ENCODE measurements around the gene FGF8. TPM values are rescaled to one million over a fixed set of nuclear protein-coding genes. Genes with fewer than 3 reads are reported as not detected.

FGF8 gene
- total RNA-seq, 1 donor = not detected

- Histone ChIP-seq H3K27ac (ENCODE audit: low read depth, low read length) (no peak overlapping the region), H2AFZ (ENCODE audit: low read length) (no peak overlapping the region), H3K9me3 (ENCODE audit: low read depth, low read length) (no peaks in the 10 kb centered on the region), H3K36me3 (ENCODE audit: insufficient read depth, low read length) (no peaks in the 10 kb centered on the region), H3K4me3 (ENCODE audit: insufficient read depth, low read length) (no peak overlapping the region), H3K4me2 (ENCODE audit: insufficient read depth, low read length) (no peak overlapping the region), H3K27me3 (ENCODE audit: insufficient read depth, low read length) (peaks cover 48% of the 10 kb centered on the region), H4K20me1 (ENCODE audit: insufficient read depth, low read length) (peaks cover 2% of the 10 kb centered on the region), H3K79me2 (ENCODE audit: insufficient read depth, low read length) (no peaks in the 10 kb centered on the region), H3K4me1 (ENCODE audit: insufficient read depth, low read length) (no peaks in the 10 kb centered on the region)
- DNase-seq (ENCODE audit: insufficient read length, low spot score, missing footprints) = no peak
- no peak for TF ChIP-seq CTCF (IDR thresholded peaks at IDR 0.05; ENCODE audit: extremely low read depth, low read depth, low read length)
Observed at GRCh38 chr10:101763141-101763846, 12.6 kb downstream of the FGF8 start.

DNA sequence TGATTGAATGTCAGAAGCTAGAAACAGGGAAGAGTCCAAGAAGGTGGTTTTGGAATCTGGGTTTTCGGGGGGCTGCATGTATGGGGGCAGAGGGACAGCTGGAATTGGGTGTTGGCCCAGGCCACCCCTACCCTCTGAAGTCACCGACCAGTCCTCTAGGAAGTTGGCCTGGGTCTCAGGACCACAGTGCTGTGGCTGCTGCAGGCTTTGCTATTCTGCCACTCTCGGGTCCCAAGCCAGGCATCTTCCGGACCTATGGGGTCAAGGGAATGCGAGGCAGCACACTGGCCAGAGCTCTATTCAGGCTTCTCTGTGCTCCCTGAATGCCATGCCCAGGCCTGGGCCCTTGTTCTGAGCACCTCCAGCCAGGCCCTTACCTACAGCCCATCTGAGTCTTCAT, 13.2 kb downstream of the FGF8 start:
- Histone ChIP-seq H3K27me3 (ENCODE audit: insufficient read depth, low read length) (peaks cover 43% of the 10 kb centered on the region), H3K36me3 (ENCODE audit: insufficient read depth, low read length) (no peaks in the 10 kb centered on the region), H3K4me3 (ENCODE audit: insufficient read depth, low read length) (no peak overlapping the region), H3K27ac (ENCODE audit: low read depth, low read length) (no peak overlapping the region), H4K20me1 (ENCODE audit: insufficient read depth, low read length) (peaks cover 2% of the 10 kb centered on the region), H2AFZ (ENCODE audit: low read length) (no peak overlapping the region), H3K79me2 (ENCODE audit: insufficient read depth, low read length) (no peaks in the 10 kb centered on the region), H3K4me2 (ENCODE audit: insufficient read depth, low read length) (no peak overlapping the region), H3K9me3 (ENCODE audit: low read depth, low read length) (no peaks in the 10 kb centered on the region), H3K4me1 (ENCODE audit: insufficient read depth, low read length) (no peaks in the 10 kb centered on the region)
- DNase-seq (ENCODE audit: insufficient read length, low spot score, missing footprints) = no peak
- no peak for TF ChIP-seq CTCF (IDR thresholded peaks at IDR 0.05; ENCODE audit: extremely low read depth, low read depth, low read length)

GRCh38 chr10:101761226-101761625, 14.7 kb downstream of the FGF8 start:
- H3K4me1 ChIP-seq (ENCODE audit: insufficient read depth, low read length) = no peaks in the 10 kb centered on the region
- no peak overlapping the region for H2AFZ ChIP-seq (ENCODE audit: low read length)
- no peak for DNase-seq (ENCODE audit: insufficient read length, low spot score, missing footprints)
- no peak overlapping the region for H3K27ac ChIP-seq (ENCODE audit: low read depth, low read length)
- no peaks in the 10 kb centered on the region for H3K36me3 ChIP-seq (ENCODE audit: insufficient read depth, low read length)
- no peak overlapping the region for H3K4me3 ChIP-seq (ENCODE audit: insufficient read depth, low read length)
- H4K20me1 ChIP-seq (ENCODE audit: insufficient read depth, low read length) = peaks cover 2% of the 10 kb centered on the region
- peaks cover 33% of the 10 kb centered on the region for H3K27me3 ChIP-seq (ENCODE audit: insufficient read depth, low read length)
- H3K4me2 ChIP-seq (ENCODE audit: insufficient read depth, low read length) = no peak overlapping the region
- no peaks in the 10 kb centered on the region for H3K9me3 ChIP-seq (ENCODE audit: low read depth, low read length)
- no peaks in the 10 kb centered on the region for H3K79me2 ChIP-seq (ENCODE audit: insufficient read depth, low read length)
- TF ChIP-seq CTCF (IDR thresholded peaks at IDR 0.05; ENCODE audit: extremely low read depth, low read depth, low read length) = no peak

GRCh38 chr10:101760510-101760909, 15.4 kb downstream of the FGF8 start:
- no peak overlapping the region for H3K4me2 ChIP-seq (ENCODE audit: insufficient read depth, low read length)
- TF ChIP-seq CTCF (IDR thresholded peaks at IDR 0.05; ENCODE audit: extremely low read depth, low read depth, low read length) = no peak
- no peak overlapping the region for H3K27ac ChIP-seq (ENCODE audit: low read depth, low read length)
- H3K79me2 ChIP-seq (ENCODE audit: insufficient read depth, low read length) = no peaks in the 10 kb centered on the region
- H3K27me3 ChIP-seq (ENCODE audit: insufficient read depth, low read length) = peaks cover 28% of the 10 kb centered on the region
- no peaks in the 10 kb centered on the region for H3K36me3 ChIP-seq (ENCODE audit: insufficient read depth, low read length)
- H3K9me3 ChIP-seq (ENCODE audit: low read depth, low read length) = no peaks in the 10 kb centered on the region
- H2AFZ ChIP-seq (ENCODE audit: low read length) = no peak overlapping the region
- DNase-seq (ENCODE audit: insufficient read length, low spot score, missing footprints) = peak; percentile 68
- no peak overlapping the region for H3K4me3 ChIP-seq (ENCODE audit: insufficient read depth, low read length)
- no peaks in the 10 kb centered on the region for H3K4me1 ChIP-seq (ENCODE audit: insufficient read depth, low read length)
- peaks cover 2% of the 10 kb centered on the region for H4K20me1 ChIP-seq (ENCODE audit: insufficient read depth, low read length)
